Neural progenitor cell (in vitro differentiated cells): Measurements from ENCODE around the gene ZCCHC4.

Source experiments
- EZH2 ChIP-seq: fragments of 200-600 bp; sonication (generic); IDR thresholded peaks from 2 replicates; pipeline ENCODE4 v1.6.1; 2017; ENCODE audit warnings: antibody characterized with exemption, mild to moderate bottlenecking, moderate library complexity
- EZH2phosphoT487 ChIP-seq: fragments of 200-600 bp; sonication (generic); IDR thresholded peaks from 2 replicates; pipeline ENCODE4 v1.6.1; 2017; ENCODE audit warnings: antibody characterized with exemption
- TF ChIP-seq, protein P1 (sequence below): fragments of 200-600 bp; sonication (generic); IDR thresholded peaks from 2 replicates; pipeline ENCODE4 v1.5.1; 2017; ENCODE audit warnings: antibody characterized with exemption, mild to moderate bottlenecking

DNA sequence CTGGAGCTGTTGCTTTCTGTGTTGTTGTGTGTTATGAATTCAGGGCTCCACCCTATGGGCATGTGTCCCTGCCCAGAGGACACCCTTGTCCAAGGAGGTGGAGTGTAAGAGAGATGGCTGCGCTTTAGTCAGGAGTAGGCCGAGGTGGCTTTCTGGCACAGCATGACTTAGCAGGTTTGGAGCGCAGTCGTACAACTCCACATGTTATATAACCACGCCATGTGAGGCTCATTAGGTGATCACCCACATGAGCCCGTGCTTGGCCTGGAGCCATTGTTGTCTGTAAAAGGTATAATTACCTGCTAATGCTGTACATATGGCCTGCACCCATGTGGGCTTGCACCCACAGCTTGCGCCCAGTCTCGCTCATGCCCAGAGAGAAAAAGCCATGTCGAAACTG lies 48.7 kb downstream of the ZCCHC4 start:
- TF ChIP-seq EZH2, result no peak
- TF ChIP-seq, protein P1, sequence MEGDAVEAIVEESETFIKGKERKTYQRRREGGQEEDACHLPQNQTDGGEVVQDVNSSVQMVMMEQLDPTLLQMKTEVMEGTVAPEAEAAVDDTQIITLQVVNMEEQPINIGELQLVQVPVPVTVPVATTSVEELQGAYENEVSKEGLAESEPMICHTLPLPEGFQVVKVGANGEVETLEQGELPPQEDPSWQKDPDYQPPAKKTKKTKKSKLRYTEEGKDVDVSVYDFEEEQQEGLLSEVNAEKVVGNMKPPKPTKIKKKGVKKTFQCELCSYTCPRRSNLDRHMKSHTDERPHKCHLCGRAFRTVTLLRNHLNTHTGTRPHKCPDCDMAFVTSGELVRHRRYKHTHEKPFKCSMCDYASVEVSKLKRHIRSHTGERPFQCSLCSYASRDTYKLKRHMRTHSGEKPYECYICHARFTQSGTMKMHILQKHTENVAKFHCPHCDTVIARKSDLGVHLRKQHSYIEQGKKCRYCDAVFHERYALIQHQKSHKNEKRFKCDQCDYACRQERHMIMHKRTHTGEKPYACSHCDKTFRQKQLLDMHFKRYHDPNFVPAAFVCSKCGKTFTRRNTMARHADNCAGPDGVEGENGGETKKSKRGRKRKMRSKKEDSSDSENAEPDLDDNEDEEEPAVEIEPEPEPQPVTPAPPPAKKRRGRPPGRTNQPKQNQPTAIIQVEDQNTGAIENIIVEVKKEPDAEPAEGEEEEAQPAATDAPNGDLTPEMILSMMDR, result no peak
- no peak for TF ChIP-seq EZH2phosphoT487
